BLaER1 treated with 17β-estradiol and CSF1 and Interleukin-3, amounts not matched to agents 10 nM and 100 nM (cell line): Measurements from ENCODE around the gene CCDC7.
"Not testable (repeated sequence)": the region's sequence is repeated elsewhere in the genome, so short reads cannot be mapped to it uniquely, and the experiment has no call there.

Experiments used
- H3K27ac ChIP-seq, 11 experiments: shearing (Covaris generic); formaldehyde crosslinking; 2 replicates each; pipeline ENCODE4 v1.8.1; 2022
- H3K27me3 ChIP-seq, 11 experiments: shearing (Covaris generic); formaldehyde crosslinking; 2 replicates each; pipeline ENCODE4 v1.8.1; 2022
- H3K36me3 ChIP-seq, 11 experiments: shearing (Covaris generic); formaldehyde crosslinking; 2 replicates each; pipeline ENCODE4 v1.8.1; 2022
- H3K4me1 ChIP-seq, 10 experiments: shearing (Covaris generic); formaldehyde crosslinking; 2 replicates each; pipeline ENCODE4 v1.8.1; 2022
- H3K4me2 ChIP-seq, 11 experiments: shearing (Covaris generic); formaldehyde crosslinking; 2 replicates each; pipeline ENCODE4 v1.8.1; 2022
- H3K4me3 ChIP-seq, 10 experiments: shearing (Covaris generic); formaldehyde crosslinking; 2 replicates each; pipeline ENCODE4 v1.8.1; 2022
- H3K9ac ChIP-seq, 11 experiments: shearing (Covaris generic); formaldehyde crosslinking; 2 replicates each; pipeline ENCODE4 v1.8.1; 2022
- H3K9me3 ChIP-seq, 11 experiments: shearing (Covaris generic); formaldehyde crosslinking; replicated peaks in 1 of 11; 2 replicates each; pipeline ENCODE4 v1.8.1; 2022
- H4K20me1 ChIP-seq, 11 experiments: shearing (Covaris generic); formaldehyde crosslinking; 2 replicates each; pipeline ENCODE4 v1.8.1; 2022
- Cebpa-rat ChIP-seq, 11 experiments: shearing (Covaris generic); IDR thresholded peaks; 2 replicates each; pipeline ENCODE4 v1.8.1; 2022

Gene CCDC7

GRCh38 chr10:32489158-32489557 is 43.2 kb downstream of the CCDC7 start:
- no peaks in the 10 kb centered on the region for H3K4me1 ChIP-seq
- H4K20me1 ChIP-seq, result no peaks in the 10 kb centered on the region
- H3K9me3 ChIP-seq, result peaks cover 5 to 24% (median 16%) of the 10 kb centered on the region in 11 experiments; a peak in 19 of 22 replicates
- H3K9ac ChIP-seq, result no peak overlapping the region
- no peak for TF ChIP-seq Cebpa-rat (IDR thresholded peaks at IDR 0.05)
- peaks cover 0 to 21% (median 11%) of the 10 kb centered on the region in 11 experiments; a peak in 11 of 22 replicates for H3K36me3 ChIP-seq
- H3K27ac ChIP-seq, result no peak overlapping the region
- H3K4me2 ChIP-seq, result no peak overlapping the region
- no peak overlapping the region for H3K4me3 ChIP-seq
- H3K27me3 ChIP-seq, result no peaks in the 10 kb centered on the region

GRCh38 chr10:32489901-32490300 is 44.0 kb downstream of the CCDC7 start:
- no peak overlapping the region for H3K4me2 ChIP-seq
- H3K4me1 ChIP-seq, result no peaks in the 10 kb centered on the region
- H3K36me3 ChIP-seq, result peaks cover 0 to 21% (median 11%) of the 10 kb centered on the region in 11 experiments; a peak in 11 of 22 replicates
- H3K27me3 ChIP-seq, result no peaks in the 10 kb centered on the region
- no peak for TF ChIP-seq Cebpa-rat (IDR thresholded peaks at IDR 0.05)
- H3K9me3 ChIP-seq, result peaks cover 5 to 25% (median 16%) of the 10 kb centered on the region in 11 experiments; a peak in 18 of 22 replicates
- no peaks in the 10 kb centered on the region for H4K20me1 ChIP-seq
- H3K4me3 ChIP-seq, result no peak overlapping the region
- no peak overlapping the region for H3K27ac ChIP-seq
- no peak overlapping the region for H3K9ac ChIP-seq

- not testable (repeated sequence) for H3K9ac ChIP-seq, H3K27me3 ChIP-seq, H3K4me1 ChIP-seq, H3K4me3 ChIP-seq, H3K4me2 ChIP-seq, H3K36me3 ChIP-seq, H3K27ac ChIP-seq, H4K20me1 ChIP-seq
- peaks cover 0 to 15% (median 6%) of the 10 kb centered on the region in 11 experiments; a peak in 9 of 22 replicates for H3K9me3 ChIP-seq
Measured at GRCh38 chr10:32494562-32494961, 48.6 kb downstream of the CCDC7 start.

GRCh38 chr10:32500136-32500535 is 54.2 kb downstream of the CCDC7 start:
- H3K4me3 ChIP-seq, H3K4me2 ChIP-seq, H3K4me1 ChIP-seq, H3K27me3 ChIP-seq, H3K27ac ChIP-seq, H3K9ac ChIP-seq, H4K20me1 ChIP-seq: not testable (repeated sequence)
- Histone ChIP-seq H3K9me3 (peaks cover 31 to 45% (median 40%) of the 10 kb centered on the region in 11 experiments), H3K36me3 (peaks cover 0 to 12% (median 10%) of the 10 kb centered on the region in 11 experiments; a peak in 13 of 22 replicates)

- Histone ChIP-seq H3K36me3 (peaks cover 0 to 16% (median 11%) of the 10 kb centered on the region in 11 experiments; a peak in 13 of 22 replicates), H3K9ac (no peak overlapping the region), H3K4me2 (no peak overlapping the region), H3K27ac (no peak overlapping the region), H3K4me3 (no peak overlapping the region), H4K20me1 (no peaks in the 10 kb centered on the region), H3K27me3 (no peaks in the 10 kb centered on the region), H3K4me1 (no peaks in the 10 kb centered on the region), H3K9me3 (peaks cover 42 to 56% (median 49%) of the 10 kb centered on the region in 11 experiments)
- TF ChIP-seq Cebpa-rat (IDR thresholded peaks at IDR 0.05), result no peak
Measured at GRCh38 chr10:32501906-32502305, 56.0 kb downstream of the CCDC7 start.

- H3K4me3 ChIP-seq, H3K4me2 ChIP-seq, H4K20me1 ChIP-seq, H3K27ac ChIP-seq, H3K27me3 ChIP-seq, H3K4me1 ChIP-seq, H3K9ac ChIP-seq: not testable (repeated sequence)
- Histone ChIP-seq H3K36me3 (peaks cover 0 to 27% (median 11%) of the 10 kb centered on the region in 11 experiments; a peak in 13 of 22 replicates), H3K9me3 (peaks cover 40 to 64% (median 50%) of the 10 kb centered on the region in 11 experiments)
Measured at GRCh38 chr10:32505762-32506420, 60.0 kb downstream of the CCDC7 start.

- H3K9me3 ChIP-seq, result peaks cover 6 to 22% (median 17%) of the 10 kb centered on the region in 11 experiments; a peak in 20 of 22 replicates
- H3K4me2 ChIP-seq, result no peak overlapping the region
- no peak overlapping the region for H3K4me3 ChIP-seq
- no peak overlapping the region for H3K27ac ChIP-seq
- TF ChIP-seq Cebpa-rat (IDR thresholded peaks at IDR 0.05), result no peak
- no peaks in the 10 kb centered on the region for H3K4me1 ChIP-seq
- peaks cover 0 to 14% (median 0%) of the 10 kb centered on the region in 11 experiments; a peak in 5 of 22 replicates for H3K36me3 ChIP-seq
- no peaks in the 10 kb centered on the region for H3K27me3 ChIP-seq
- no peak overlapping the region for H3K9ac ChIP-seq
- H4K20me1 ChIP-seq, result no peaks in the 10 kb centered on the region
Measured at GRCh38 chr10:32511599-32511998, 65.7 kb downstream of the CCDC7 start.

- no peak for TF ChIP-seq Cebpa-rat (IDR thresholded peaks at IDR 0.05)
- H3K27me3 ChIP-seq, result no peaks in the 10 kb centered on the region
- no peaks in the 10 kb centered on the region for H3K4me1 ChIP-seq
- no peaks in the 10 kb centered on the region for H4K20me1 ChIP-seq
- no peak overlapping the region for H3K4me2 ChIP-seq
- no peaks in the 10 kb centered on the region for H3K36me3 ChIP-seq
- no peak overlapping the region for H3K27ac ChIP-seq
- no peak overlapping the region for H3K4me3 ChIP-seq
- no peak overlapping the region for H3K9ac ChIP-seq
- H3K9me3 ChIP-seq, result peaks cover 11 to 21% (median 17%) of the 10 kb centered on the region in 11 experiments; a peak in 21 of 22 replicates
Measured at GRCh38 chr10:32516567-32517495, 70.9 kb downstream of the CCDC7 start.

- no peaks in the 10 kb centered on the region for H4K20me1 ChIP-seq
- H3K4me1 ChIP-seq, result no peaks in the 10 kb centered on the region
- H3K4me2 ChIP-seq, result no peak overlapping the region
- H3K27me3 ChIP-seq, result no peaks in the 10 kb centered on the region
- no peak overlapping the region for H3K27ac ChIP-seq
- no peak overlapping the region for H3K4me3 ChIP-seq
- peaks cover 17 to 29% (median 20%) of the 10 kb centered on the region in 11 experiments for H3K9me3 ChIP-seq
- TF ChIP-seq Cebpa-rat (IDR thresholded peaks at IDR 0.05), result no peak
- no peak overlapping the region for H3K9ac ChIP-seq
- H3K36me3 ChIP-seq, result peaks cover 0 to 7% (median 0%) of the 10 kb centered on the region in 11 experiments; a peak in 4 of 22 replicates
Measured at GRCh38 chr10:32530231-32530630, 84.3 kb downstream of the CCDC7 start.
